Activated CD4-positive, alpha-beta T cell treated with anti-CD3 and anti-CD28 coated beads, Interleukin-2, amount 10 ng/mL, durations not matched to agents 7 days and 5 days (primary cell): Measurements from ENCODE around the gene OR10C1. TPM values are rescaled to one million over a fixed set of nuclear protein-coding genes. Genes with fewer than 3 reads are reported as not detected.

Source experiments
- CTCF ChIA-PET: fragments of 350-600 bp; sonication (Branson Sonifier 250); formaldehyde crosslinking; loops from one replicate; lab custom pipeline; 2021; ENCODE audit warnings: antibody characterized with exemption; lab: Charles Lee
- POLR2A ChIA-PET: fragments of 350-600 bp; sonication (Branson Sonifier 250); formaldehyde crosslinking; loops from one replicate; lab custom pipeline; 2021; ENCODE audit warnings: antibody characterized with exemption; lab: Charles Lee
- DNase-seq: peaks from one replicate; pipeline ENCODE4 v3.0.0-alpha.2; 2020
- H3K27ac Mint-ChIP-seq: one replicate; pipeline ENCODE4 v1.8.0; 2021; ENCODE audit warnings: mild to moderate bottlenecking, moderate library complexity, mixed read lengths
- H3K27me3 Mint-ChIP-seq: one replicate; pipeline ENCODE4 v1.8.0; 2021; ENCODE audit warnings: mixed read lengths
- H3K36me3 Mint-ChIP-seq: one replicate; pipeline ENCODE4 v1.8.0; 2021; ENCODE audit warnings: low read depth, mixed read lengths
- H3K4me1 Mint-ChIP-seq: one replicate; pipeline ENCODE4 v1.8.0; 2021; ENCODE audit warnings: mixed read lengths
- H3K4me3 Mint-ChIP-seq: one replicate; pipeline ENCODE4 v1.8.0; 2021; ENCODE audit warnings: mild to moderate bottlenecking, moderate library complexity, mixed read lengths
- H3K9me3 Mint-ChIP-seq: one replicate; pipeline ENCODE4 v1.8.0; 2021; ENCODE audit warnings: mixed read lengths
- total RNA-seq, 2 experiments: library from RNA; stranded (reverse); gene quantifications; one replicate each; pipeline ENCODE4 v1.2.3, GENCODE V29; 2021

OR10C1 gene
- total RNA-seq, 2 experiments from 2014 or later = not detected

GRCh38 chr6:29451471-29452193, 12.5 kb downstream of the OR10C1 start:
- H3K9me3 Mint-ChIP-seq = no peaks in the 10 kb centered on the region
- POLR2A ChIA-PET = no interaction called here
- H3K27ac Mint-ChIP-seq = no peak overlapping the region
- no peaks in the 10 kb centered on the region for H3K4me1 Mint-ChIP-seq
- no peak overlapping the region for H3K4me3 Mint-ChIP-seq
- peaks cover 12% of the 10 kb centered on the region for H3K27me3 Mint-ChIP-seq
- CTCF ChIA-PET = no interaction called here
- DNase-seq = no peak
- H3K36me3 Mint-ChIP-seq = no peaks in the 10 kb centered on the region

- ChIA-PET CTCF (no interaction called here), POLR2A (no interaction called here)
- Mint-ChIP-seq H3K36me3 (no peaks in the 10 kb centered on the region), H3K4me3 (no peak within 1 kb of the TSS), H3K27me3 (peaks cover 13% of the 10 kb centered on the region), H3K27ac (no peak within 1 kb of the TSS), H3K4me1 (no peaks in the 10 kb centered on the region), H3K9me3 (no peaks in the 10 kb centered on the region)
- DNase-seq = no peak
Measured at GRCh38 chr6:29456971-29457370, 17.9 kb downstream of the OR10C1 start, which contains the start of the genes OR11A1 and OR2H1. OR11A1 (minus strand) TSS chr6:29457071; CDS start chr6:29427641, 29,430 bp downstream. OR2H1 (plus strand) TSS chr6:29457155; CDS start chr6:29461770, 4,615 bp downstream.

- no peaks in the 10 kb centered on the region for H3K4me1 Mint-ChIP-seq
- no peak overlapping the region for H3K4me3 Mint-ChIP-seq
- ChIA-PET POLR2A (no interaction called here), CTCF (no interaction called here)
- no peaks in the 10 kb centered on the region for H3K36me3 Mint-ChIP-seq
- peaks cover 8% of the 10 kb centered on the region for H3K27me3 Mint-ChIP-seq
- no peaks in the 10 kb centered on the region for H3K9me3 Mint-ChIP-seq
- H3K27ac Mint-ChIP-seq = no peak overlapping the region
- DNase-seq = no peak
Measured at GRCh38 chr6:29461021-29461814, 22.1 kb downstream of the OR10C1 start.

- ChIA-PET CTCF (no interaction called here), POLR2A (no interaction called here)
- DNase-seq = no peak
- Mint-ChIP-seq H3K27me3 (peaks cover 8% of the 10 kb centered on the region), H3K4me3 (no peak overlapping the region), H3K36me3 (no peaks in the 10 kb centered on the region), H3K4me1 (no peaks in the 10 kb centered on the region), H3K9me3 (no peaks in the 10 kb centered on the region), H3K27ac (no peak overlapping the region)
Measured at GRCh38 chr6:29462022-29462421, 22.9 kb downstream of the OR10C1 start.

GRCh38 chr6:29465279-29465678, 26.2 kb downstream of the OR10C1 start:
- no peaks in the 10 kb centered on the region for H3K36me3 Mint-ChIP-seq
- POLR2A ChIA-PET = no interaction called here
- H3K4me1 Mint-ChIP-seq = no peaks in the 10 kb centered on the region
- CTCF ChIA-PET = no interaction called here
- H3K4me3 Mint-ChIP-seq = no peak overlapping the region
- peaks cover 6% of the 10 kb centered on the region for H3K27me3 Mint-ChIP-seq
- H3K9me3 Mint-ChIP-seq = no peaks in the 10 kb centered on the region
- no peak for DNase-seq
- no peak overlapping the region for H3K27ac Mint-ChIP-seq

- DNase-seq = no peak
- Mint-ChIP-seq H3K36me3 (no peaks in the 10 kb centered on the region), H3K27ac (no peak overlapping the region), H3K27me3 (peaks cover 6% of the 10 kb centered on the region), H3K4me1 (no peaks in the 10 kb centered on the region), H3K4me3 (no peak overlapping the region), H3K9me3 (no peaks in the 10 kb centered on the region)
- ChIA-PET CTCF (no interaction called here), POLR2A (no interaction called here)
Measured at GRCh38 chr6:29465801-29466200, 26.7 kb downstream of the OR10C1 start.

- no peaks in the 10 kb centered on the region for H3K4me1 Mint-ChIP-seq
- H3K27me3 Mint-ChIP-seq = peaks cover 6% of the 10 kb centered on the region
- DNase-seq = no peak
- H3K36me3 Mint-ChIP-seq = no peaks in the 10 kb centered on the region
- POLR2A ChIA-PET = no interaction called here
- CTCF ChIA-PET = interaction anchor here (0.6 kb wide), 1 partner anchor 1955 kb away, joined by 3 read pairs; no protein-coding TSS in a partner anchor
- H3K27ac Mint-ChIP-seq = no peak overlapping the region
- H3K9me3 Mint-ChIP-seq = no peaks in the 10 kb centered on the region
- no peak overlapping the region for H3K4me3 Mint-ChIP-seq
Measured at GRCh38 chr6:29466241-29466640, 27.1 kb downstream of the OR10C1 start.

GRCh38 chr6:29474996-29475395, 35.9 kb downstream of the OR10C1 start:
- Mint-ChIP-seq H3K27me3 (peaks cover under 1% of the 10 kb centered on the region), H3K27ac (no peak overlapping the region), H3K9me3 (no peaks in the 10 kb centered on the region), H3K36me3 (no peaks in the 10 kb centered on the region), H3K4me1 (no peaks in the 10 kb centered on the region), H3K4me3 (no peak overlapping the region)
- ChIA-PET POLR2A (no interaction called here), CTCF (interaction anchor here (1.5 kb wide), 1 partner anchor 8 kb away, joined by 3 read pairs; no protein-coding TSS in a partner anchor)
- no peak for DNase-seq

- no peak overlapping the region for H3K27ac Mint-ChIP-seq
- CTCF ChIA-PET = interaction anchor here (1.0 kb wide), 1 partner anchor 175 kb away, joined by 3 read pairs; no protein-coding TSS in a partner anchor
- no peak for DNase-seq
- H3K36me3 Mint-ChIP-seq = no peaks in the 10 kb centered on the region
- no peaks in the 10 kb centered on the region for H3K4me1 Mint-ChIP-seq
- POLR2A ChIA-PET = no interaction called here
- peaks cover 11% of the 10 kb centered on the region for H3K27me3 Mint-ChIP-seq
- no peak overlapping the region for H3K4me3 Mint-ChIP-seq
- H3K9me3 Mint-ChIP-seq = no peaks in the 10 kb centered on the region
Measured at GRCh38 chr6:29477923-29478450, 38.9 kb downstream of the OR10C1 start.

GRCh38 chr6:29478740-29479139, 39.6 kb downstream of the OR10C1 start:
- Mint-ChIP-seq H3K9me3 (no peaks in the 10 kb centered on the region), H3K27me3 (peaks cover 16% of the 10 kb centered on the region), H3K27ac (no peak overlapping the region), H3K36me3 (no peaks in the 10 kb centered on the region), H3K4me1 (no peaks in the 10 kb centered on the region), H3K4me3 (no peak overlapping the region)
- ChIA-PET POLR2A (no interaction called here), CTCF (interaction anchor here (1.0 kb wide), 1 partner anchor 175 kb away, joined by 3 read pairs; no protein-coding TSS in a partner anchor)
- DNase-seq = no peak

GRCh38 chr6:29479560-29479959, 40.5 kb downstream of the OR10C1 start:
- no peak overlapping the region for H3K4me3 Mint-ChIP-seq
- DNase-seq = no peak
- H3K36me3 Mint-ChIP-seq = no peaks in the 10 kb centered on the region
- H3K4me1 Mint-ChIP-seq = no peaks in the 10 kb centered on the region
- ChIA-PET CTCF (no interaction called here), POLR2A (no interaction called here)
- H3K27ac Mint-ChIP-seq = no peak overlapping the region
- H3K9me3 Mint-ChIP-seq = no peaks in the 10 kb centered on the region
- peaks cover 16% of the 10 kb centered on the region for H3K27me3 Mint-ChIP-seq

- no peak overlapping the region for H3K27ac Mint-ChIP-seq
- H3K27me3 Mint-ChIP-seq = peaks cover 16% of the 10 kb centered on the region
- no peak overlapping the region for H3K4me3 Mint-ChIP-seq
- DNase-seq = no peak
- no peaks in the 10 kb centered on the region for H3K4me1 Mint-ChIP-seq
- no peaks in the 10 kb centered on the region for H3K9me3 Mint-ChIP-seq
- no peaks in the 10 kb centered on the region for H3K36me3 Mint-ChIP-seq
- ChIA-PET CTCF (interaction anchor here (1.3 kb wide), 1 partner anchor 8 kb away, joined by 3 read pairs; no protein-coding TSS in a partner anchor), POLR2A (no interaction called here)
Measured at GRCh38 chr6:29483186-29483585, 44.1 kb downstream of the OR10C1 start.

GRCh38 chr6:29483735-29484134, 44.6 kb downstream of the OR10C1 start:
- ChIA-PET POLR2A (no interaction called here), CTCF (interaction anchor here (1.3 kb wide), 1 partner anchor 9 kb away, joined by 3 read pairs; no protein-coding TSS in a partner anchor)
- peaks cover 16% of the 10 kb centered on the region for H3K27me3 Mint-ChIP-seq
- no peaks in the 10 kb centered on the region for H3K36me3 Mint-ChIP-seq
- no peak for DNase-seq
- H3K9me3 Mint-ChIP-seq = no peaks in the 10 kb centered on the region
- no peak overlapping the region for H3K4me3 Mint-ChIP-seq
- H3K27ac Mint-ChIP-seq = no peak overlapping the region
- no peaks in the 10 kb centered on the region for H3K4me1 Mint-ChIP-seq
